22Rv1 (cell line): ENCODE results near the gene DNM3.

Experiments used
- H3K27ac ChIP-seq: fragments of 450-650 bp; 2 replicates; pipeline ENCODE4 v1.5.1; 2017
- ZFX ChIP-seq: fragments of 450-650 bp; IDR thresholded peaks from 2 replicates; pipeline ENCODE4 v1.6.1; 2017; ENCODE audit warnings: antibody characterized with exemption, borderline replicate concordance
- TF ChIP-seq, protein P1 (sequence below): fragments of 450-650 bp; IDR thresholded peaks from 2 replicates; pipeline ENCODE4 v1.5.1; 2017; ENCODE audit warnings: mild to moderate bottlenecking

DNM3 gene

DNA sequence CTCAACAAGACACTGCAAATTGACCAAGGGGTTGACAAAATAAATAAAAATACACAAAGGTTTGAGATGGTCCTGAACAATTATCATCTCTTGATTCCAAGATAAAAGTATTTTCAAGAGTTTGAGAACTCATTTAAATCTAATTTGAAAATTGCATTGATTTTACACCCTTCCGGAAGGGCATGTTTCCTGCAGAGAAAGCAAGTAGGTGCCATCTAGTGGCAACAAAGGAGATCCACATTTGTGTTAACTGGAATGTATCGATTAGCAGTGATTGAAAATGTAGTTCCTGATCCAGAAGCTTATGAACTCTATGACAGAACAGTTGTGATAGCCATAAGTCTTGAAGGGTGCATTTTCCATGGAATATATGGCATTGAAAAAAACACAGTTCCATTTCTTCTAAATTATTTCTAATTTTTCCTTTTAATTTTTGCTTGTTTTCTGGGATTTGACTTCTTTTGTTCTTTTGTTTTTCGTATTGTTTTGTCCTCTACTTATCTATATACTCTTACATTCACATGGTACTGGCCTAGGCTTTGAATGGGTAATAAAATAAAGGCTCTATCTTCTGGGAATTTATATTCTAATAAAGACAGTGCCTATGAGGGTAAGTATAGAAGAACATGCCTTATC lies 143.7 kb downstream of the DNM3 start:
- TF ChIP-seq ZFX = no peak
- TF ChIP-seq, protein P1, sequence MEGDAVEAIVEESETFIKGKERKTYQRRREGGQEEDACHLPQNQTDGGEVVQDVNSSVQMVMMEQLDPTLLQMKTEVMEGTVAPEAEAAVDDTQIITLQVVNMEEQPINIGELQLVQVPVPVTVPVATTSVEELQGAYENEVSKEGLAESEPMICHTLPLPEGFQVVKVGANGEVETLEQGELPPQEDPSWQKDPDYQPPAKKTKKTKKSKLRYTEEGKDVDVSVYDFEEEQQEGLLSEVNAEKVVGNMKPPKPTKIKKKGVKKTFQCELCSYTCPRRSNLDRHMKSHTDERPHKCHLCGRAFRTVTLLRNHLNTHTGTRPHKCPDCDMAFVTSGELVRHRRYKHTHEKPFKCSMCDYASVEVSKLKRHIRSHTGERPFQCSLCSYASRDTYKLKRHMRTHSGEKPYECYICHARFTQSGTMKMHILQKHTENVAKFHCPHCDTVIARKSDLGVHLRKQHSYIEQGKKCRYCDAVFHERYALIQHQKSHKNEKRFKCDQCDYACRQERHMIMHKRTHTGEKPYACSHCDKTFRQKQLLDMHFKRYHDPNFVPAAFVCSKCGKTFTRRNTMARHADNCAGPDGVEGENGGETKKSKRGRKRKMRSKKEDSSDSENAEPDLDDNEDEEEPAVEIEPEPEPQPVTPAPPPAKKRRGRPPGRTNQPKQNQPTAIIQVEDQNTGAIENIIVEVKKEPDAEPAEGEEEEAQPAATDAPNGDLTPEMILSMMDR = peak; percentile 93
- H3K27ac ChIP-seq = no peak overlapping the region

DNA sequence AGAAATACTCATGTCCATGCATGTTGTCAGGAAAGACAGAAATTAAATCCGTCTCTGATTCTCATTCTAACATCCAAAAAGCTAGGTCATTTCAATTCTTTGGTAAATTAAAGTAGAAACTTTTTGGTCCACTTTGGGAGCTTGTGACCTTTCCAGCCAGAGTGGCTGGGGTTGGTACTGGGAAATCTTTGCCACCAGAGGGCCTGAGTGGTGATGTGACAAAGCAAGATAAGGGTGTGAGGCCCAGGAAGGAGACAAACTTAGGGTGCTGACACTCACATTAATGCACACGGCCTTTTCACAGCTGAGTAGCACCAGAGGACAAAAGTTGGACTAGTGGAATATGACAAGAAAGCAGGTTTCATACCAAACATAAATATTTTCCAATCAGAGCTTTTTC lies 144.3 kb downstream of the DNM3 start:
- no peak overlapping the region for H3K27ac ChIP-seq
- TF ChIP-seq, protein P1 = no peak
- no peak for TF ChIP-seq ZFX

DNA sequence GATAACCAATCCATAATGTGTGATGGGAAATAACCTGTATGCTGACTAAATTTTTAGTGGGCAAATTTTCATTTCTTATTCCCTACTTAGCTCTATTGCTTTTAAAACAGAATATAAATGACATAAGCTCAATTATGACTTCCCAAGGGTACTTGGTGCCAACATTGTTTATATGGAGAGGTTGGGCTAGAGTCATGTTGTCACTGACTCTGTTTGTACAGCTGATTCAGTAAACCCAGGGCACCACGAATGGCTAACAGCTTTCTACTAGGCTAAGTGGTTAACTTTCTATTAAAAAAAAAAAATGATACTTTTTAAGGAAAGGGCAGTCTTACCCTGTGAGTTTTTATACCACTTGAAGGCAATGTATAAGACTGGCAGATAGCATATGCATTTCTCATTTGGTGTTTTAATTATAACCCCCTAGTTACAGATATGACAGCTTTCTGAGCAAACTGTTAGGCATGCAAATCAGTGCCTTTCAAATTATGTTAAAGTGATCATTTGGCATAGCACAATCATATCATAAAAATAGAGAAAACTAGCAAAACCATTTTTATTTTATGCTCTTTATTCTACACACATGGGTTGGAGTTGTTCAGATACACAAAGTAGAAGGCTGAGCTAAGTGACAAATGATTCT lies 147.1 kb downstream of the DNM3 start:
- TF ChIP-seq ZFX = no peak
- TF ChIP-seq, protein P1 = no peak
- H3K27ac ChIP-seq = no peak overlapping the region

DNA sequence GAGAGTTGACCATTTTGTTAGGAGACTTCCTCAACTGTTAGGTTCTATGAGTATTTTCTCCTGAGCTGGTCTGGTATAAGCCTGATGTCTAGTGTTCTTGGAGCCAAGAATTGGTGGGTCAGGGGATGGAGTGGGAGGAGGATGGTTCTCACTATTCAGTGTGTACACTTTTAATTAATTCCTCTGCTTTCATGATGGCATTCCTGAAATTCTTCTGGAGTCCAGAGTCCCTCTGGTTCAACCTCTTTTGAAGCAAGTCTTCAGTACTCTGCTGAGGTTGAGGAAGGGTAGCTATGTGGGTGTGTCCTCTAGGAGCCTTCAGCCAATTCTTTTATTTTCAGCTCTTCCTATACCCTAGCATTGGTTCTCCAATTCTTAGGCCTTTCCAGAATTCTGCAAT lies 149.1 kb downstream of the DNM3 start:
- TF ChIP-seq ZFX = no peak
- TF ChIP-seq, protein P1 = no peak
- H3K27ac ChIP-seq = no peak overlapping the region

DNA sequence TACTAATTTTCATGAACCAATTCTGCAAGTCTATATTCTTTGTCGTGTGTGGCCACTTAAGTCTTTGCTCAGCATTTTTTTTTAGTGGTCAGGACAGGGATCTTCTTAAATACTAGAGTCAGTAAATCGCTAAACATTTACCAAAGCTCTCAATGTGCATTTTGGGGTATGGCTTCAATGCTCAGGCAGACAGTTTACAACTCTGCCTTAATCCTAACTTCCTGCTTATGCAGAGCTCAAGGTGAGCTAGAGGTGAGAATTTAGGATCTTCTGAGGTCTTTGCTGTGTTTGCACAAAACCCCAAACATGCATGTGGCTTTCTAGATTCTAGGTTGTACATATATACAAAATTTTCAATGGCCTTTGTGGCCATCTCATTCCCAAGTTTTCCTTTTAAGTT lies 153.0 kb downstream of the DNM3 start:
- TF ChIP-seq, protein P1 = no peak
- TF ChIP-seq ZFX = no peak
- H3K27ac ChIP-seq = no peak overlapping the region

DNA sequence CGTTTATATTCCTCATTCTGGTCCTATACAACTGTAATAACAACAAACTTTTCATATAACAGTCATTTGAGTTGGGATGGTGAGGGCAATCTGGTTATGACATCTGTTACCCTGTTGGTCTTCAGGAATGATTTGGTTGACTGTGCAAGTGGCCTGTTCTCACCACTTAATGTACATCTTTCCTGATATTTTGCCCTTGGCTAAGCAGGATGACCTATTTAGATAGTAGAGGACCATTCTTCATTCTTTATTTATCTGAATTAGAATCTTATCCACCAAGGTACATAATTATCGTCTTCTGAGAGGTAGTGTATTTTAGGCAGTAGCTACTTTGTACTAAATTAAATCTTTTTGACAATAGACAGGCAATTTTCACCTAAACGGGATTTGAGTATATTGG lies 154.3 kb downstream of the DNM3 start:
- no peak for TF ChIP-seq ZFX
- TF ChIP-seq, protein P1 = no peak

DNA sequence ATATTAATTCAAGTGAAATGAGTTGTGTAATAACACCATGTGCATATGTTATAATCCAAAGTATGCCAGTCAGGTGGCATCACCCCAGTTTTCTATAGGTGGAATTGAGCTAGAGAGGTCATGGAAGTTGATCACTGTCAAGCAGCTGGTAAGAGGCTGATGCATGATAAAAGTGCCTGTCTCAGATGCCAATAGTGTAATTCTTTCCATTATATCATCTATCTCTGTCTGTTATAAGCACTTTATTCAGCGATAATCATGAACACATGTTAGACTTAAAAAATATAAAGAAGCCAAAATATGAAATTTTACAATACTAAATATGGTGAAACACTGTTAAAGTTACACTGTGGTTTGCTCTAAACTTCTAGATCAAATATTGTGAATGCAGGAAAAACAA lies 156.6 kb downstream of the DNM3 start:
- no peak overlapping the region for H3K27ac ChIP-seq
- TF ChIP-seq ZFX = no peak
- TF ChIP-seq, protein P1 = no peak

More for the DNA sequence above, 154.3 kb downstream of the DNM3 start:
- no peak overlapping the region for H3K27ac ChIP-seq
